ENCODE results near the gene PANK4.

DNA sequence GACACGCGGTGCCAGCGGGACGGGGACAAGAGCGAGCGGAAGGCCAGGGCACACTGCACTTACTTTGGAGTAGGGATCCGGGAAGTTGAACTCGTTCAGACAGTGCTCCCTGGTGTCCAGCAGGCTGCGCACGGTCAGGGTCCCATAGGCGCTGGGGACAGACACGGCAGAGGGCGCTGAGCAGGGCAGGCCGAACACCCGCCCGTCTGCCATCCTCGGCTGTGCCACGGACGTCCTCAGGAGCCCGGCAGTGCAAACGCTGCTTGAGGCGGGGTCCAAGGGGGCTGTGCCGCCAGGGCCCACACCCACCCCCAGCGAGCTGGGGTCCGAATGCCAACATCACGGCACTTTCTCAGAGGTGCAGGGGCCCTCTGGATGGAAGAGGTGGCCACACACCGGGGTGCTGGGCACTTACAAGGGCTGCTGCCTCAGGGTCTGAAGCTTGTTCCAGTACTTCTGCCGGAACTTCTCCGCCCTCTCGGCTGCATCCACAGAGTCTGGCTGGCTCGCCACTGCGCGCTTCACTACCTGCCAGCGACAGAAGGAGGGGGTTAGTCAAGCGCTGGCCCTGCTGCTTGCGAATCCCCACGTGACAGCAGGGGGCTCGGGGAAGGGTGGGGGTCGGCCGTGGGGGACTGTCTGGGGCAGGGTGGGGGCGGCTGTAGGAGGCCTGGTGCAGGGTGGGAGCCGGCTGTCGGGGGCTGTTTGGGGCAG, 12.3 kb downstream of the PANK4 start:
- TF ChIP-seq RARB (CRISPR knock-in tag; IDR thresholded peaks at IDR 0.05): no peak
- no peak for TF ChIP-seq ESRRG (CRISPR knock-in tag; IDR thresholded peaks at IDR 0.05)
- TF ChIP-seq ZFP30 (CRISPR knock-in tag; IDR thresholded peaks at IDR 0.05): no peak
- no peak for TF ChIP-seq ZFP3 (CRISPR knock-in tag; IDR thresholded peaks at IDR 0.05)
- no peak for TF ChIP-seq SNAI2 (CRISPR knock-in tag; IDR thresholded peaks at IDR 0.05)
- TF ChIP-seq ARNTL (CRISPR knock-in tag; IDR thresholded peaks at IDR 0.05; ENCODE audit: borderline replicate concordance, low read depth): no peak

Measured in SK-N-SH treated with all-trans-retinoic acid at 6 μM for 48 hours (cell line).